Retinal pigment epithelial cell (primary cell): ENCODE measurements around the gene PTPN12.
"Not testable (repeated sequence)": the region's sequence is repeated elsewhere in the genome, so short reads cannot be mapped to it uniquely, and the experiment has no call there.

Experiments
- DNase-seq: peaks from one replicate; pipeline ENCODE4 v3.0.0-alpha.2; 2010; ENCODE audit warnings: low read depth
- H3K4me3 ChIP-seq: 2 replicates; pipeline ENCODE4 v1.5.1; 2011; ENCODE audit warnings: mild to moderate bottlenecking, low read length, control low read depth, moderate library complexity
- CTCF ChIP-seq: conservative IDR thresholded peaks from 2 replicates; pipeline ENCODE4 v1.5.1; 2011; ENCODE audit warnings: low read depth, low read length, control low read depth, inconsistent platforms

The PTPN12 gene

GRCh38 chr7:77540402-77540822 is 3.3 kb downstream of the PTPN12 start:
- no peak overlapping the region for H3K4me3 ChIP-seq
- no peak for DNase-seq
- TF ChIP-seq CTCF: no peak

GRCh38 chr7:77540993-77541392 is 3.9 kb downstream of the PTPN12 start:
- not testable (repeated sequence) for DNase-seq, H3K4me3 ChIP-seq

- no peak overlapping the region for H3K4me3 ChIP-seq
- no peak for TF ChIP-seq CTCF
- DNase-seq: no peak
Observed at GRCh38 chr7:77542409-77542808, 5.3 kb downstream of the PTPN12 start.

- H3K4me3 ChIP-seq: no peak overlapping the region
- DNase-seq: no peak
- no peak for TF ChIP-seq CTCF
Observed at GRCh38 chr7:77542895-77543294, 5.8 kb downstream of the PTPN12 start.

GRCh38 chr7:77543910-77544309 is 6.8 kb downstream of the PTPN12 start:
- DNase-seq: no peak
- no peak for TF ChIP-seq CTCF
- H3K4me3 ChIP-seq: no peak overlapping the region

GRCh38 chr7:77544518-77544917 is 7.4 kb downstream of the PTPN12 start:
- TF ChIP-seq CTCF: no peak

GRCh38 chr7:77548206-77548605 is 11.1 kb downstream of the PTPN12 start:
- H3K4me3 ChIP-seq: no peak overlapping the region
- no peak for TF ChIP-seq CTCF
- no peak for DNase-seq

More at GRCh38 chr7:77544518-77544917, 7.4 kb downstream of the PTPN12 start:
- no peak overlapping the region for H3K4me3 ChIP-seq
- DNase-seq: no peak
